Measurements from ENCODE around the gene HHAT. TPM values are rescaled to one million over a fixed set of nuclear protein-coding genes. Genes with fewer than 3 reads are reported as not detected.

Gene HHAT
- total and polyA plus RNA-seq, 2 donors (not counting 3 experiments of a cell fraction or from before 2014, with no cell fraction given) = 2.4 to 4.3 TPM

DNA sequence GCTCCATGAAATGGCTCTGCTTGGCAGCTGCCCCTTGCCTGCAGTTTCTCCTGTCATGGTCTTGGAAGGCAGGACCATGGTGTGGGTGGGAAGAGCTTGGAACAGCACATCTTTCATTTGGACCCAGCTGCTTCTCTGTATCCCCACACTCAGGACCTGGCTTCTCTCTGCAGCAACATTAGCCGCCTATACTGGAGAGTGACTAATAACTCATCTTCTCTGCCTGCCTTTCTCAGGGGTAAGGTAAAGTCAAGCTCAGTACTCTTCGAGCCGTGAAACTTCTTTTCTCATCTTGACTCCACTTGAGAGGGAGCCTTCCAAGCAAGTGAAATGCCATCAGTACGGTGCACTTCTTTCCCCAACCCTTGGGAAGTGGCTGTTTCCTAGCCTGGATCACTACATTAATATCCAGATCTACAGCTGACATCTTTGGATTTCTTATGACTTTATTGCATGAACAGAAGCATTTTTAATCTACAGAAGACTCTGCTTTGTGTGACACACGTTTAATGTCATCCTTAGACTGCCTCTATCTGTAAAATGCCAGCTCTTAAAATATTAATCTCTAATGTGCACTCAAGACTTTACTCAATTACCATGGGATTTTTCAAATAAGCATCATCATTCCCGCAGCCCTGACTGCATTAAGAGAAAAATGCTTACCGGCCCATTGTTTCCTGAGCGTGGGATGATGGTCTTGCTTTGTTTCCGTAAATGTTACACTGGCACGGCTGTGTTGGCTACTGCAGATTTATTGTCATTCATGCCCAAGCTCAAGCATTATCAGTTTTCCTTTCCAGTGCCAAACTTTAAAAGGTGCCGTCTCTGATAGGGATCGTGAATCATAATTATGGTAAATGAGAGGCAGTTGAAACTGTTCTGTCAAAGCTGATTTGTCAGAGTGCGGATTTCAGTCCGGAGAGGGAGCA, 242.9 kb downstream of the HHAT start:
- Histone ChIP-seq H3K9ac (replicated peaks; ENCODE audit: extremely low read depth, insufficient read depth, low read length) (no peak overlapping the region), H3K27me3 (ENCODE audit: control insufficient read depth in 2 of 2, insufficient read depth in 2 of 2, low read length in 2 of 2) (no peaks in the 10 kb centered on the region), H2AFZ (ENCODE audit: low read depth, low read length) (no peak overlapping the region), H3K27ac (ENCODE audit: insufficient read depth, low read depth, low read length) (no peak overlapping the region), H3K9me1 (replicated peaks; ENCODE audit: control insufficient read depth, extremely low read depth, insufficient read depth, low read length) (no peaks in the 10 kb centered on the region), H3K9me3 (replicated peaks; ENCODE audit: control insufficient read depth, insufficient read depth, low read length) (no peaks in the 10 kb centered on the region), H3K4me2 (ENCODE audit: insufficient read depth, low read length) (no peak overlapping the region), H3K4me3 (replicated peaks in 1 of 3; ENCODE audit: insufficient read depth in 1 of 3, low read depth in 1 of 3, low read length in 3 of 3) (no peak overlapping the region), H3K36me3 (ENCODE audit: control insufficient read depth in 2 of 2, extremely low read depth in 1 of 2, insufficient read depth in 2 of 2, low read length in 2 of 2) (no peaks in the 10 kb centered on the region), H3K79me2 (ENCODE audit: control insufficient read depth, insufficient read depth, low read length) (no peaks in the 10 kb centered on the region), H4K20me1 (replicated peaks; ENCODE audit: control insufficient read depth, extremely low read depth, insufficient read depth, low read length) (no peaks in the 10 kb centered on the region), H3K4me1 (ENCODE audit: control insufficient read depth, extremely low read depth, insufficient read depth, low read length) (no peaks in the 10 kb centered on the region)
- ChIA-PET CTCF (no interaction called here), POLR2A (no interaction called here)
- no peak for TF ChIP-seq JUN (IDR thresholded peaks at IDR 0.05; ENCODE audit: borderline replicate concordance, insufficient read depth, insufficient read length, low read depth)
- TF ChIP-seq, protein P1, sequence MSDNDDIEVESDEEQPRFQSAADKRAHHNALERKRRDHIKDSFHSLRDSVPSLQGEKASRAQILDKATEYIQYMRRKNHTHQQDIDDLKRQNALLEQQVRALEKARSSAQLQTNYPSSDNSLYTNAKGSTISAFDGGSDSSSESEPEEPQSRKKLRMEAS (IDR thresholded peaks at IDR 0.05; ENCODE audit: insufficient read depth, insufficient read length) = no peak
- TF ChIP-seq POLR2A (IDR thresholded peaks at IDR 0.05; ENCODE audit: low read depth, low read length) = no peak
- TF ChIP-seq MYC (IDR thresholded peaks at IDR 0.05; ENCODE audit: low read depth, low read length) = no peak
- TF ChIP-seq EZH2 (IDR thresholded peaks at IDR 0.05; ENCODE audit: borderline replicate concordance, low read depth, low read length, severe bottlenecking) = no peak
- TF ChIP-seq FOS (IDR thresholded peaks at IDR 0.05; ENCODE audit: borderline replicate concordance, insufficient read depth, low read length) = no peak
- no peak for TF ChIP-seq POLR2AphosphoS5 (IDR thresholded peaks at IDR 0.05; ENCODE audit: insufficient read depth, low read depth, low read length)
- no peak for TF ChIP-seq GATA2 (IDR thresholded peaks at IDR 0.05; ENCODE audit: insufficient read depth, insufficient read length, low read depth, low read length)
- TF ChIP-seq, protein P2, sequence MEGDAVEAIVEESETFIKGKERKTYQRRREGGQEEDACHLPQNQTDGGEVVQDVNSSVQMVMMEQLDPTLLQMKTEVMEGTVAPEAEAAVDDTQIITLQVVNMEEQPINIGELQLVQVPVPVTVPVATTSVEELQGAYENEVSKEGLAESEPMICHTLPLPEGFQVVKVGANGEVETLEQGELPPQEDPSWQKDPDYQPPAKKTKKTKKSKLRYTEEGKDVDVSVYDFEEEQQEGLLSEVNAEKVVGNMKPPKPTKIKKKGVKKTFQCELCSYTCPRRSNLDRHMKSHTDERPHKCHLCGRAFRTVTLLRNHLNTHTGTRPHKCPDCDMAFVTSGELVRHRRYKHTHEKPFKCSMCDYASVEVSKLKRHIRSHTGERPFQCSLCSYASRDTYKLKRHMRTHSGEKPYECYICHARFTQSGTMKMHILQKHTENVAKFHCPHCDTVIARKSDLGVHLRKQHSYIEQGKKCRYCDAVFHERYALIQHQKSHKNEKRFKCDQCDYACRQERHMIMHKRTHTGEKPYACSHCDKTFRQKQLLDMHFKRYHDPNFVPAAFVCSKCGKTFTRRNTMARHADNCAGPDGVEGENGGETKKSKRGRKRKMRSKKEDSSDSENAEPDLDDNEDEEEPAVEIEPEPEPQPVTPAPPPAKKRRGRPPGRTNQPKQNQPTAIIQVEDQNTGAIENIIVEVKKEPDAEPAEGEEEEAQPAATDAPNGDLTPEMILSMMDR (IDR thresholded peaks at IDR 0.05; ENCODE audit: extremely low read depth in 1 of 2, insufficient read depth in 1 of 2, low read depth in 1 of 2, low read length in 2 of 2) = no peak
- intact Hi-C loops (cut with micrococcal nuclease) (no loop called here), dilution Hi-C loops (cut with MboI; ENCODE audit: extremely low pct_ligation_motif_present, low sequenced_read_pairs) (no loop called here)
- DNase-seq (ENCODE audit: low read depth, low spot score) (no peak), FAIRE-seq (no peak)
- BruUV-seq (replicated peaks) = no TSS peak
